Brain microvascular endothelial cell (primary cell): ENCODE results near the gene DAPK1.

Experiments
- DNase-seq: peaks from one replicate; pipeline ENCODE4 v3.0.0-alpha.2; 2020
- H3K27ac ChIP-seq: fragments of 250-450 bp; sonication (Bioruptor Pico); 2 replicates; pipeline ENCODE4 v1.5.1; 2020; ENCODE audit warnings: mild to moderate bottlenecking, moderate library complexity
- H3K27me3 ChIP-seq: fragments of 250-450 bp; sonication (Bioruptor Pico); replicated peaks from 2 replicates; pipeline ENCODE4 v1.5.1; 2020; ENCODE audit warnings: mild to moderate bottlenecking
- H3K36me3 ChIP-seq: fragments of 250-450 bp; sonication (Bioruptor Pico); replicated peaks from 2 replicates; pipeline ENCODE4 v1.5.1; 2020; ENCODE audit warnings: mild to moderate bottlenecking
- H3K4me3 ChIP-seq: 2 replicates; pipeline ENCODE4 v1.5.1; 2011; ENCODE audit warnings: low read depth, mild to moderate bottlenecking, control low read depth, low read length, moderate library complexity
- CTCF ChIP-seq: IDR thresholded peaks from 2 replicates; pipeline ENCODE4 v1.5.1; 2011; ENCODE audit warnings: low read depth, mild to moderate bottlenecking, moderate library complexity, low read length, control low read depth, inconsistent platforms; ENCODE audit errors: missing control alignments
- in situ Hi-C: cut with HindIII; loops from 2 replicates; pipeline ENCODE4 v1.10.0; 2017; ENCODE audit warnings: low sequenced_read_pairs, low pct_ligation_motif_present

Gene DAPK1

GRCh38 chr9:87549791-87550190 is 52.1 kb downstream of the DAPK1 start:
- TF ChIP-seq CTCF, result no peak
- no peaks in the 10 kb centered on the region for H3K27me3 ChIP-seq
- in situ Hi-C loops, result no loop called here
- no peak overlapping the region for H3K4me3 ChIP-seq
- no peak overlapping the region for H3K27ac ChIP-seq
- no peaks in the 10 kb centered on the region for H3K36me3 ChIP-seq
- no peak for DNase-seq

GRCh38 chr9:87550253-87550954 is 52.7 kb downstream of the DAPK1 start:
- Histone ChIP-seq H3K4me3 (no peak overlapping the region), H3K27me3 (no peaks in the 10 kb centered on the region), H3K27ac (no peak overlapping the region), H3K36me3 (no peaks in the 10 kb centered on the region)
- DNase-seq, result no peak
- in situ Hi-C loops, result no loop called here
- no peak for TF ChIP-seq CTCF

DNA sequence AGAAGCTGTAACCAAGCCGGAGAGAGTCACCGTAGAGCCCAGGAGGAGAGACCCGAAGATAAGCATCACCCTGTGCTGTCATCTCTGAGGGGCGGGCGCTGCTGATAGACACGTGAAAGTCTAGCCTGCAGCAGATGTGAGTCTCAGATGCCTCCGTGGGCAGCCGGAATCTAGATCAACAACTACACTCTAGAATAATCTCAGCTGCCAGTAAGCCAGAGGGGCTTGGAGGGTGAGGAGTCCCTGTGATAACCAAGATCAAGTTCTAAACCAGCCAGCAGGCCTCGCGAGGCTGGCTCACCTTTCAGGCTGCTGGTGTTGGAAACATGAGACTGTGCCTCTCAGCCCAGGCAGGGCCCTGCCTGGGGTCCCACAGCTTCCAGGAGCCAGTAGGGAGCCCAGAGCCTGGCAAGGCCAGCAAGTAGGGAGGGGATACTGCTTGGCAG is 54.1 kb downstream of the DAPK1 start:
- Histone ChIP-seq H3K36me3 (no peaks in the 10 kb centered on the region), H3K4me3 (no peak overlapping the region), H3K27ac (no peak overlapping the region), H3K27me3 (no peaks in the 10 kb centered on the region)
- no peak for TF ChIP-seq CTCF
- in situ Hi-C loops, result no loop called here
- no peak for DNase-seq

GRCh38 chr9:87554171-87554910 is 56.7 kb downstream of the DAPK1 start:
- in situ Hi-C loops, result no loop called here
- no peak overlapping the region for H3K27ac ChIP-seq
- H3K27me3 ChIP-seq, result no peaks in the 10 kb centered on the region
- no peak for DNase-seq
- no peaks in the 10 kb centered on the region for H3K36me3 ChIP-seq
- TF ChIP-seq CTCF, result no peak
- no peak overlapping the region for H3K4me3 ChIP-seq

GRCh38 chr9:87554976-87555375 is 57.3 kb downstream of the DAPK1 start:
- TF ChIP-seq CTCF, result no peak
- H3K27ac ChIP-seq, result no peak overlapping the region
- H3K4me3 ChIP-seq, result no peak overlapping the region
- no peaks in the 10 kb centered on the region for H3K36me3 ChIP-seq
- DNase-seq, result no peak
- in situ Hi-C loops, result no loop called here
- H3K27me3 ChIP-seq, result no peaks in the 10 kb centered on the region
